Testis (tissue), 3 donors: Measurements from ENCODE around the gene INSIG2. TPM values are rescaled to one million over a fixed set of nuclear protein-coding genes. Genes with fewer than 3 reads are reported as not detected.
"Not testable (repeated sequence)": the region's sequence is repeated elsewhere in the genome, so short reads cannot be mapped to it uniquely, and the experiment has no call there.

ENCODE experiments used
- DNase-seq: peaks from one replicate; pipeline ENCODE4 v3.0.0-alpha.2; 2019
- H3K27ac ChIP-seq, 2 donors: fragments of 200-600 bp; sonication (generic); one replicate each; pipeline ENCODE4 v1.5.1; 2019
- H3K27me3 ChIP-seq: fragments of 200-600 bp; sonication (generic); one replicate; pipeline ENCODE4 v1.5.1; 2019
- H3K36me3 ChIP-seq: fragments of 200-600 bp; sonication (generic); one replicate; pipeline ENCODE4 v1.5.1; 2017; ENCODE audit warnings: low read depth; ENCODE audit errors: missing control alignments
- H3K4me1 ChIP-seq: fragments of 200-600 bp; sonication (generic); one replicate; pipeline ENCODE4 v1.5.1; 2019
- H3K4me3 ChIP-seq, 2 donors: fragments of 200-600 bp; sonication (generic); one replicate each; pipeline ENCODE4 v1.5.1; 2017 to 2019
- H3K9me3 ChIP-seq: fragments of 200-600 bp; sonication (generic); one replicate; pipeline ENCODE4 v1.5.1; 2017
- CTCF ChIP-seq, 3 experiments: fragments of 450-650 bp in 2 of 3; fragments of 200-600 bp in 1 of 3; sonication (generic) in 1 of 3; IDR thresholded peaks; one replicate each; pipeline ENCODE4 v1.5.1; 2016 to 2019; ENCODE audit warnings: antibody characterized with exemption in 3 of 3, mild to moderate bottlenecking in 2 of 3, moderate library complexity in 1 of 3
- POLR2A ChIP-seq: fragments of 450-650 bp; IDR thresholded peaks from one replicate; pipeline ENCODE4 v1.6.1; 2017; ENCODE audit warnings: antibody characterized with exemption, mild to moderate bottlenecking, moderate library complexity
- WGBS, 2 donors: methylation state at CpG; one replicate each; pipeline ENCODE4 v1.1.5; 2018; 5-methylcytosine and 5-hydroxymethylcytosine counted together
- intact Hi-C: fragments of 100-400 bp; cut with DNase I; formaldehyde crosslinking; loops from one replicate; pipeline ENCODE4 v1.15.1; 2023; ENCODE audit warnings: low total_unique reads
- polyA plus RNA-seq: library from polyadenylated mRNA; stranded (reverse); fragments of 350-450 nt; fragmentation: Illumina TruSeq; extraction: RNeasy Lipid Tissue Mini Kit (QIAGEN cat#74804); gene quantifications from one replicate; pipeline ENCODE4 v1.2.3, GENCODE V29; 2014; ENCODE audit warnings: low read depth, low replicate concordance; ENCODE audit not compliant: insufficient read depth
- total RNA-seq, 2 donors: library from RNA; depleted of rRNA; stranded (reverse); fragments of >200 nt; gene quantifications; one replicate each; pipeline ENCODE4 v1.2.3, GENCODE V29; 2016

The INSIG2 gene
- total and polyA plus RNA-seq, 3 donors from 2014 or later = 13.9 to 18.7 (median 16.6) TPM

DNA sequence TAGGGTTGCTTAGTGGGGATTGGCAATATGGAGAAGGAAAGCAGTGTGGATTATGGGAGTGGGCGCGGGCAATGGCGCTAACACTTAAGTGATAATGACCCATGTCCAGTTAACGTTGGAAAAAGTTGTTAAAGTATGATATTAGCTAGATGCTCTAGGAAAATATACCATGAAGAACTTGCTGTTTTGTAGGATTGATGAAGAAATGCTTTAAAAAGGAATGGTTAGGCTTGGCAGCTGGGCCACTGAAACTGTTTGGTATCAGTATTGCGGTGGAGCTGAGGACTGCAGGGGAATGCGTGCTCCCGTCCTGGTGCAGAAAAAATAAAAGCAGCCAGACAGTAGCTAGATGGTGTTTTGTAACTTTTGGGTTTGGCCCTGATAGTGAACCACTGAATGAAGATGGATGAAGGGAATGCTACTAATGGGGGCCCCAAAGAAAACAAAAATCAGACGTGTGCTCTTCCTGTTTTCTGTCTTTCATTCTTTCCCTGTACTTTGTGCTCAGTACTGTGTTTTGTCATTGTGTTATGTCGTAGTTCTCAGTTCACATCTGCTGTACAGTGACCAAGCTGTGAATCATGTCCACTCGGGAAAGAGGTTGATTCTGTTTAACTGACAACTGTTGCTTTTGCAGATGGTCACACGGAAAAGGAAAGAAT lies 999 bp downstream of the INSIG2 start:
- DNase-seq = peak; percentile 44
- no peak for TF ChIP-seq POLR2A
- peak; percentile 12 to 32 (median 28) for TF ChIP-seq CTCF (IDR thresholded peaks at IDR 0.05)
- peak overlapping the region; percentile 79 to 83 for H3K4me3 ChIP-seq
- H3K27me3 ChIP-seq = no peaks in the 10 kb centered on the region
- intact Hi-C loops = no loop called here
- H3K9me3 ChIP-seq = no peaks in the 10 kb centered on the region
- peak overlapping the region; percentile 74 to 79 for H3K27ac ChIP-seq
- 6 to 8% methylated on average over 11 of the region's 11 CpGs for WGBS, 2 donors
- no peaks in the 10 kb centered on the region for H3K36me3 ChIP-seq
- H3K4me1 ChIP-seq = no peaks in the 10 kb centered on the region

- Histone ChIP-seq H3K27me3 (no peaks in the 10 kb centered on the region), H3K27ac (peak overlapping the region in 1 of 2 donors; percentile 74), H3K36me3 (no peaks in the 10 kb centered on the region), H3K9me3 (no peaks in the 10 kb centered on the region), H3K4me3 (no peak overlapping the region), H3K4me1 (no peaks in the 10 kb centered on the region)
- 71 to 75% methylated on average over 5 of the region's 5 CpGs for WGBS, 2 donors
- DNase-seq = no peak
- intact Hi-C loops = no loop called here
- no peak for TF ChIP-seq POLR2A
- TF ChIP-seq CTCF (IDR thresholded peaks at IDR 0.05) = no peak
These were observed 2.3 kb downstream of the INSIG2 start for GRCh38 chr2:118090387-118091139.

- no peak overlapping the region for H3K27ac ChIP-seq
- H3K36me3 ChIP-seq = no peaks in the 10 kb centered on the region
- H3K27me3 ChIP-seq = no peaks in the 10 kb centered on the region
- DNase-seq = no peak
- TF ChIP-seq POLR2A (no peak), CTCF (IDR thresholded peaks at IDR 0.05) (no peak)
- WGBS, 2 donors = 64 to 75% methylated on average over 2 of the region's 2 CpGs
- intact Hi-C loops = no loop called here
- no peaks in the 10 kb centered on the region for H3K9me3 ChIP-seq
- H3K4me1 ChIP-seq = no peaks in the 10 kb centered on the region
- H3K4me3 ChIP-seq = no peak overlapping the region
These were observed 2.8 kb downstream of the INSIG2 start for GRCh38 chr2:118091140-118091478.

DNA sequence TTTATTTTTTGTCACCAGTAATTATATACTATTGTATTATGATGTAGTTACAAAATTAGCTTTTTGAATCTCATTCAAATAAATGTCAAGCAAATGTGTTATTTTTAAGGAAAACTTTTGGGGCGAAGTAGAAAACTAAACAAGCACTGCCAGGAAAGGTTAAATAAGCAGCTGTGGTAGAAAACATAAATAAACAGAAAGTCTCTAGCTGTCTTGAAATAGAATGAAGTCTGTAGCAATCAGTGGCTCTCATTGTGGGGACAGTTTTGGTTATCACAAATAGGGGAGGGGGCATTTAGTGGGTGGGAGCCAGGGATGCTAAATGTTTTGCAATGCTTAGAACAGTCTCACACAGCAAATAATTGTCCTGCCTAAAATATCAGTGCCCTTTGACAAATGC lies 3.4 kb downstream of the INSIG2 start:
- H3K36me3 ChIP-seq = no peaks in the 10 kb centered on the region
- 69 to 75% methylated on average over 1 of the region's 1 CpG for WGBS, 2 donors
- H3K9me3 ChIP-seq = no peaks in the 10 kb centered on the region
- H3K27ac ChIP-seq = no peak overlapping the region
- intact Hi-C loops = no loop called here
- no peaks in the 10 kb centered on the region for H3K4me1 ChIP-seq
- no peak overlapping the region for H3K4me3 ChIP-seq
- TF ChIP-seq POLR2A (no peak), CTCF (IDR thresholded peaks at IDR 0.05) (no peak)
- no peak for DNase-seq
- no peaks in the 10 kb centered on the region for H3K27me3 ChIP-seq

DNA sequence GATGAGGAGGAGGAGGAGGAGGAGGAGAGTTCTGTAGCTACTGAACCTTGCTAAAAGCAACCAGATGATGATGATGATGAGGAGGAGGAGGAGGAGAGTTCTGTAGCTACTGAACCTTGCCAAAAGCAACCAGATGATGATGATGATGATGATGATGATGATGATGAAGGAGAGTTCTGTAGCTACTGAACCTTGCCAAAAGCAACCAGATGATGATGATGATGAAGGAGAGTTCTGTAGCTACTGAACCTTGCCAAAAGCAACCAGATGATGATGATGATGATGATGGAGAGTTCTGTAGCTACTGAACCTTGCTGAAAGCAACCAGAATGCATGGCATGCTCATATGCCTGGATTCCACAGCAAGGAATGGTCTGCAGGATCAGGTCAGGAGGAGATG lies 5.8 kb downstream of the INSIG2 start:
- H3K36me3 ChIP-seq, H3K4me3 ChIP-seq, H3K27me3 ChIP-seq, H3K9me3 ChIP-seq, H3K27ac ChIP-seq, DNase-seq, intact Hi-C loops, H3K4me1 ChIP-seq: not testable (repeated sequence)
